ENCODE measurements around the gene PTGES.

Gene PTGES

GRCh38 chr9:129692534-129692933, 60.3 kb downstream of the PTGES start:
- DNase-seq (ENCODE audit: low read depth): no peak
- H3K4me3 ChIP-seq (ENCODE audit: low read length): no peak overlapping the region
- no peak for TF ChIP-seq CTCF (conservative IDR thresholded peaks at IDR 0.05; ENCODE audit: low read length)

Data from AG10803 (cell line).